K562 (cell line): ENCODE data around the gene APC2. TPM values are rescaled to one million over a fixed set of nuclear protein-coding genes. Genes with fewer than 3 reads are reported as not detected.

Experiments used
- ATAC-seq: fragments of 200-7000 bp; cut with Tn5 transposase; 3 replicates; pipeline ENCODE4 v1.9.1; 2020; ENCODE audit warnings: moderate library complexity
- BruUV-seq: library from RNA; stranded (reverse); fragments of 400-500 nt; replicated peaks from 2 replicates; lab custom pipeline; 2021; lab: Mats Ljungman, UMichigan
- CTCF ChIA-PET: fragments of 300-600 bp; formaldehyde crosslinking; extraction: SDS; loops from one replicate; lab custom pipeline; 2021; ENCODE audit warnings: low intra/inter-chr PET ratio; lab: Yijun Ruan, JAX
- POLR2A ChIA-PET: fragments of 300-600, 350-650 bp; sonication (Branson Sonifier 250); formaldehyde crosslinking; extraction: SDS; loops from one replicate; lab custom pipeline; 2021; ENCODE audit warnings: antibody characterized with exemption, inconsistent platforms; lab: Yijun Ruan, JAX
- DNase-seq, 4 experiments: peaks; one replicate each; pipeline versions ENCODE4 v3.0.0 to v3.0.0-alpha.2; 2011 to 2018; ENCODE audit warnings: low spot score in 3 of 4, mixed read lengths in 3 of 4; ENCODE audit errors: extremely low read depth in 1 of 4
- FAIRE-seq: peaks from 2 replicates; lab custom pipeline; 2011; peaks lifted over from hg19 to GRCh38; lab: Jason Lieb, UNC
- H2AFZ ChIP-seq: 2 replicates; pipeline ENCODE4 v1.6.0; 2011; ENCODE audit warnings: low read depth, low read length, control low read depth, inconsistent platforms
- H3K27ac ChIP-seq: fragments of 200-600 bp; 3 replicates; pipeline ENCODE4 v1.8.0; 2011; ENCODE audit warnings: low read depth, mild to moderate bottlenecking, control low read depth, inconsistent platforms, low read length, moderate library complexity, mixed read lengths; ENCODE audit errors: extremely low read depth
- H3K27me3 ChIP-seq, 2 experiments: fragments of 300-600 bp in 1 of 2; 2 replicates in 1 of 2; 3 replicates in 1 of 2; pipeline versions ENCODE4 v1.6.0 to v1.8.0; 2011; ENCODE audit warnings: inconsistent platforms in 2 of 2, low read length in 2 of 2, mild to moderate bottlenecking in 1 of 2, mixed read lengths in 1 of 2, moderate library complexity in 1 of 2; ENCODE audit not compliant: control insufficient read depth in 2 of 2, insufficient read depth in 2 of 2
- H3K36me3 ChIP-seq: fragments of 300-600 bp; 3 replicates; pipeline ENCODE4 v1.8.0; 2011; ENCODE audit warnings: mild to moderate bottlenecking, low read length, inconsistent platforms; ENCODE audit not compliant: control insufficient read depth, insufficient read depth
- H3K4me1 ChIP-seq, 2 experiments: fragments of 200-600 bp in 1 of 2; replicated peaks in 1 of 2; 2 replicates in 1 of 2; 3 replicates in 1 of 2; pipeline versions ENCODE4 v1.5.1 to v1.8.0; 2011; ENCODE audit warnings: inconsistent platforms in 2 of 2, low read length in 2 of 2, mild to moderate bottlenecking in 1 of 2, mixed read lengths in 1 of 2, moderate library complexity in 1 of 2; ENCODE audit not compliant: control insufficient read depth in 2 of 2, insufficient read depth in 2 of 2
- H3K4me2 ChIP-seq: 2 replicates; pipeline ENCODE4 v1.6.1; 2011; ENCODE audit warnings: low read length, control low read depth, inconsistent platforms, mixed read lengths; ENCODE audit not compliant: insufficient read depth
- H3K4me3 ChIP-seq: fragments of 200-600 bp; sonication (generic), shearing (Covaris generic); 2 replicates; pipeline ENCODE4 v1.5.1; 2016; ENCODE audit warnings: control low read depth, inconsistent platforms
- H3K79me2 ChIP-seq: fragments of 200-600 bp; 3 replicates; pipeline ENCODE4 v1.8.0; 2011; ENCODE audit warnings: low read length, inconsistent platforms; ENCODE audit not compliant: control insufficient read depth, insufficient read depth
- H3K9ac ChIP-seq, 2 experiments: 2 replicates each; pipeline versions ENCODE4 v1.6.0 to v1.6.1; 2011; ENCODE audit warnings: low read depth in 2 of 2, low read length in 2 of 2, control low read depth in 1 of 2, inconsistent platforms in 1 of 2, mild to moderate bottlenecking in 1 of 2, mixed read lengths in 1 of 2; ENCODE audit not compliant: insufficient read depth in 1 of 2
- H3K9me1 ChIP-seq: one replicate; pipeline ENCODE4 v1.6.0; 2011; ENCODE audit warnings: inconsistent platforms, mild to moderate bottlenecking, low read length, moderate library complexity; ENCODE audit not compliant: control insufficient read depth, insufficient read depth
- H3K9me3 ChIP-seq: replicated peaks from 2 replicates; pipeline ENCODE4 v1.5.1; 2011; ENCODE audit warnings: low read depth, low read length, inconsistent platforms; ENCODE audit not compliant: control insufficient read depth, insufficient read depth
- H4K20me1 ChIP-seq: replicated peaks from 2 replicates; pipeline ENCODE4 v1.6.1; 2011; ENCODE audit warnings: low read length, inconsistent platforms, mixed read lengths; ENCODE audit not compliant: control insufficient read depth, insufficient read depth
- E2F6 ChIP-seq, 2 experiments: IDR thresholded peaks; 2 replicates each; pipeline ENCODE4 v1.6.1; 2011; ENCODE audit warnings: borderline replicate concordance in 1 of 2, control low read depth in 1 of 2, low read depth in 1 of 2, low read length in 1 of 2, mild to moderate bottlenecking in 1 of 2, mixed read lengths in 1 of 2, moderate library complexity in 1 of 2; ENCODE audit not compliant: insufficient read depth in 1 of 2, insufficient read length in 1 of 2, poor library complexity in 1 of 2, severe bottlenecking in 1 of 2; ENCODE audit errors: extremely low read depth in 1 of 2
- GTF2E2 ChIP-seq: fragments of 200-800 bp; sonication (Bioruptor generic); IDR thresholded peaks from 2 replicates; pipeline ENCODE4 v1.6.1; 2016; ENCODE audit warnings: missing genetic modification characterization, missing compliant biosample characterization
- ILK ChIP-seq: fragments of 450-650 bp; IDR thresholded peaks from 2 replicates; pipeline ENCODE4 v1.6.1; 2016; ENCODE audit warnings: missing genetic modification characterization, low read depth, mild to moderate bottlenecking, missing compliant biosample characterization, moderate library complexity, borderline replicate concordance
- NR3C1 ChIP-seq: sonication (generic); formaldehyde crosslinking; IDR thresholded peaks from 2 replicates; pipeline ENCODE4 v1.8.1; 2022; ENCODE audit warnings: missing genetic modification reagents
- PHF20 ChIP-seq: fragments of 450-650 bp; IDR thresholded peaks from 2 replicates; pipeline ENCODE4 v1.6.1; 2018; ENCODE audit not compliant: partially characterized antibody
- RB1 ChIP-seq: fragments of 450-650 bp; IDR thresholded peaks from 2 replicates; pipeline ENCODE4 v1.6.1; 2017; ENCODE audit warnings: low read depth, mild to moderate bottlenecking
- SPI1 ChIP-seq: IDR thresholded peaks from 2 replicates; pipeline ENCODE4 v1.6.1; 2011; ENCODE audit warnings: low read depth, low read length, control low read depth, borderline replicate concordance
- TAF7 ChIP-seq: fragments of 450-650 bp; IDR thresholded peaks from 2 replicates; pipeline ENCODE4 v1.6.1; 2016; ENCODE audit warnings: missing genetic modification characterization, missing compliant biosample characterization
- ZBTB1 ChIP-seq: sonication (generic); formaldehyde crosslinking; IDR thresholded peaks from 2 replicates; pipeline ENCODE4 v1.8.1; 2023; ENCODE audit warnings: missing genetic modification reagents, low read depth, mild to moderate bottlenecking, borderline replicate concordance
- ZBTB7A ChIP-seq: IDR thresholded peaks from 2 replicates; pipeline ENCODE4 v1.6.1; 2011; ENCODE audit warnings: low read depth, mild to moderate bottlenecking, low read length, moderate library complexity, borderline replicate concordance; ENCODE audit not compliant: control insufficient read depth
- WGBS: fragments of 100-300 bp; shearing (Covaris generic); methylation state at CpG from one replicate; pipeline ENCODE4 v1.1.6; 2016; ENCODE audit warnings: low coverage, mixed read lengths; ENCODE audit not compliant: insufficient coverage; ENCODE audit errors: missing lambda C conversion rate; 5-methylcytosine and 5-hydroxymethylcytosine counted together
- in situ Hi-C: fragments of 300-500 bp; cut with MboI; formaldehyde crosslinking; loops from 4 replicates; pipeline ENCODE4 v1.15.0; 2018; ENCODE audit warnings: inconsistent platforms, mixed read lengths
- intact Hi-C: fragments of 100-400 bp; cut with micrococcal nuclease; formaldehyde crosslinking; loops from 2 replicates; pipeline ENCODE4 v1.14.2; 2022
- polyA plus RNA-seq, 8 experiments: library from polyadenylated mRNA; depleted of rRNA in 4 of 8; stranded (reverse) in 5 of 8; unstranded in 3 of 8; fragments of >200 nt; fragmentation: Nextera tagmentation in 2 of 8; fragmentation: Illumina TruSeq in 1 of 8; extraction: Ambion mirVana in 2 of 8; extraction: Trizol in 1 of 8; gene quantifications; 2 replicates each; pipeline versions ENCODE4 v1.2.1 to v1.2.3, GENCODE V29; 2011 to 2014; ENCODE audit warnings: inconsistent platforms in 1 of 8, missing spikeins in 1 of 8
- total RNA-seq, 7 experiments: library from RNA; depleted of rRNA in 6 of 7; stranded (reverse); fragments of >200 nt in 6 of 7; fragmentation: Illumina TruSeq in 2 of 7; extraction: Trizol in 2 of 7; gene quantifications; 2 replicates each; pipeline versions ENCODE4 v1.2.1 to v1.2.3, GENCODE V29; 2011 to 2021; ENCODE audit warnings: low replicate concordance in 1 of 7
- TF ChIP-seq, protein P1 (sequence below): fragments of 450-650 bp; IDR thresholded peaks from 2 replicates; pipeline ENCODE4 v1.7.0; 2016; ENCODE audit warnings: borderline replicate concordance
- TF ChIP-seq, protein P2 (sequence below): fragments of 450-650 bp; IDR thresholded peaks from 2 replicates; pipeline ENCODE4 v1.6.1; 2016; ENCODE audit warnings: mild to moderate bottlenecking

The APC2 gene
- total and polyA plus RNA-seq, 9 of the 15 experiments (the other 6 are each of a cell fraction or from before 2014, with no cell fraction given): 0.01 to 0.40 (median 0.05) TPM; not detected in 3

DNA sequence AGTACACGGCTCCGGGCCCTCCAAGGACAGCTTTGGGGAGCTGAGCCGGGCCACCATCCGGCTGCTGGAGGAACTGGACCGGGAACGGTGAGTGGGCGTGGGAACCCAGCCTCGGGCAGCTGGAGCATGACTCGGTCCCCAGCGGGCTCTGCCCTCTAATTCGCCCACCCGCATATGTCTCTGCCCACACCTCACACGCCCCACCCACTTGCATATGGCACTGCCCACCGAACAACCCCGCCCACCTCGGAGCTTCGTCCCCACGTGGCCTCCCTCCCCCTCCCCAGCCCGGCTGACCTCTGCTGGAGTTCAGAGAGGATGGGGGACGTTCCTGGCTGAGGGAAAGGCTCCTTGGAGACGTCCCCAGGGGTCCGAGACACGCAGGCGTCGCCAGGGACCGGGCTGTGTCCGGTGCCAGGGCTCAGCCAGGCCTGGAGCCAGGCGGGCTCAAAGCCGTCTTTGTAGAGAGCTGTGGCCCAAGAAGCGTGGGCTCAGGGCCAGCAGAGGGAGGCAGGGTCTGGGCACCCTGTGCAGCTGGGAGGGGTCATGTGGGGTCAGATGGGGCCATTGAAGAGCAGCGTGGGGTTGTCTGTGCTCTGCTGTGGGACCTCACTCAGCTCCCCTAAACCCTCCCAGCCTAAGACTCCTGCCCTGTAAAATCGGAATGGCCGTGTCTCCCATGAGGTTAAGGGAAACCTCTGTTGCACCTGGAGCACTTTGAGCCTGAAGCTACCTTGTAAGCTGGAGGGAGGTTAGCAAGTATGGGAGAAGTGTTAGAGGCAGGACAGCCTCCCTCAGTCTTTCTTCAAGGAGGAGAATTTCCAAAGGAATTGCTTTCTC lies 3.8 kb downstream of the APC2 start:
- Histone ChIP-seq H4K20me1 (peaks cover 17% of the 10 kb centered on the region), H3K9ac (peak overlapping the region in 1 of 2 experiments; percentile 43; a peak in 2 of 4 replicates), H3K4me3 (no peak overlapping the region), H2AFZ (no peak overlapping the region), H3K27ac (no peak overlapping the region), H3K27me3 (peaks cover 0 to 12% of the 10 kb centered on the region in 2 experiments; a peak in 1 of 5 replicates), H3K4me1 (peaks cover 5 to 76% of the 10 kb centered on the region in 2 experiments; a peak in 4 of 5 replicates), H3K79me2 (no peaks in the 10 kb centered on the region), H3K36me3 (no peaks in the 10 kb centered on the region), H3K9me1 (peaks cover 7% of the 10 kb centered on the region), H3K9me3 (no peaks in the 10 kb centered on the region), H3K4me2 (no peak overlapping the region)
- FAIRE-seq: peak; percentile 70
- ATAC-seq: no peak
- 22% methylated on average over 25 of the region's 33 CpGs for WGBS
- no peak for DNase-seq
- ChIA-PET POLR2A (interaction anchor here (0.6 to 3.1 kb wide), 7 partner anchors 9 to 185 kb away, joined by 3 to 10 read pairs (median 5); partner anchors contain the start of gene CIRBP), CTCF (no interaction called here)
- in situ Hi-C loops: no loop called here
- intact Hi-C loops: no loop called here
- no TSS peak for BruUV-seq
- no peak for TF ChIP-seq SPI1
- TF ChIP-seq ZBTB7A: peak; percentile 2; the same call in 1 of the 2 replicates
- no peak for TF ChIP-seq GTF2E2 (tag)
- 0 out of 2 replicates have a peak, but pooled peaks have one; percentile 24 for TF ChIP-seq NR3C1 (CRISPR knock-in tag)
- TF ChIP-seq ILK (tag): no peak
- TF ChIP-seq, protein P1, sequence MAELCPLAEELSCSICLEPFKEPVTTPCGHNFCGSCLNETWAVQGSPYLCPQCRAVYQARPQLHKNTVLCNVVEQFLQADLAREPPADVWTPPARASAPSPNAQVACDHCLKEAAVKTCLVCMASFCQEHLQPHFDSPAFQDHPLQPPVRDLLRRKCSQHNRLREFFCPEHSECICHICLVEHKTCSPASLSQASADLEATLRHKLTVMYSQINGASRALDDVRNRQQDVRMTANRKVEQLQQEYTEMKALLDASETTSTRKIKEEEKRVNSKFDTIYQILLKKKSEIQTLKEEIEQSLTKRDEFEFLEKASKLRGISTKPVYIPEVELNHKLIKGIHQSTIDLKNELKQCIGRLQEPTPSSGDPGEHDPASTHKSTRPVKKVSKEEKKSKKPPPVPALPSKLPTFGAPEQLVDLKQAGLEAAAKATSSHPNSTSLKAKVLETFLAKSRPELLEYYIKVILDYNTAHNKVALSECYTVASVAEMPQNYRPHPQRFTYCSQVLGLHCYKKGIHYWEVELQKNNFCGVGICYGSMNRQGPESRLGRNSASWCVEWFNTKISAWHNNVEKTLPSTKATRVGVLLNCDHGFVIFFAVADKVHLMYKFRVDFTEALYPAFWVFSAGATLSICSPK: no peak
- no peak for TF ChIP-seq TAF7 (tag)
- TF ChIP-seq, protein P2, sequence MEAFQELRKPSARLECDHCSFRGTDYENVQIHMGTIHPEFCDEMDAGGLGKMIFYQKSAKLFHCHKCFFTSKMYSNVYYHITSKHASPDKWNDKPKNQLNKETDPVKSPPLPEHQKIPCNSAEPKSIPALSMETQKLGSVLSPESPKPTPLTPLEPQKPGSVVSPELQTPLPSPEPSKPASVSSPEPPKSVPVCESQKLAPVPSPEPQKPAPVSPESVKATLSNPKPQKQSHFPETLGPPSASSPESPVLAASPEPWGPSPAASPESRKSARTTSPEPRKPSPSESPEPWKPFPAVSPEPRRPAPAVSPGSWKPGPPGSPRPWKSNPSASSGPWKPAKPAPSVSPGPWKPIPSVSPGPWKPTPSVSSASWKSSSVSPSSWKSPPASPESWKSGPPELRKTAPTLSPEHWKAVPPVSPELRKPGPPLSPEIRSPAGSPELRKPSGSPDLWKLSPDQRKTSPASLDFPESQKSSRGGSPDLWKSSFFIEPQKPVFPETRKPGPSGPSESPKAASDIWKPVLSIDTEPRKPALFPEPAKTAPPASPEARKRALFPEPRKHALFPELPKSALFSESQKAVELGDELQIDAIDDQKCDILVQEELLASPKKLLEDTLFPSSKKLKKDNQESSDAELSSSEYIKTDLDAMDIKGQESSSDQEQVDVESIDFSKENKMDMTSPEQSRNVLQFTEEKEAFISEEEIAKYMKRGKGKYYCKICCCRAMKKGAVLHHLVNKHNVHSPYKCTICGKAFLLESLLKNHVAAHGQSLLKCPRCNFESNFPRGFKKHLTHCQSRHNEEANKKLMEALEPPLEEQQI: no peak
- no peak for TF ChIP-seq RB1
- peak in 1 of 2 experiments; percentile 48 for TF ChIP-seq E2F6 (IDR thresholded peaks at IDR 0.05; ENCODE audit: borderline replicate concordance in 1 of 2, extremely low read depth in 1 of 2, insufficient read depth in 1 of 2, insufficient read length in 1 of 2, low read depth in 1 of 2, low read length in 1 of 2, poor library complexity in 1 of 2, severe bottlenecking in 1 of 2)
- TF ChIP-seq ZBTB1: no peak
- TF ChIP-seq PHF20: no peak
